Prostate gland (tissue), 2 donors: ENCODE results near the gene DHH.

Source experiments
- CTCF ChIP-seq, 4 experiments: fragments of 200-600 bp in 2 of 4; fragments of 450-650 bp in 2 of 4; sonication (generic) in 2 of 4; IDR thresholded peaks; 1 replicate in 3 of 4; 2 replicates in 1 of 4; pipeline ENCODE4 v1.5.1; 2016 to 2019; ENCODE audit warnings: antibody characterized with exemption in 4 of 4, mild to moderate bottlenecking in 2 of 4, moderate library complexity in 2 of 4
- POLR2A ChIP-seq: fragments of 450-650 bp; IDR thresholded peaks from one replicate; pipeline ENCODE4 v1.6.1; 2016; ENCODE audit warnings: antibody characterized with exemption, mild to moderate bottlenecking

- no peak for TF ChIP-seq CTCF (IDR thresholded peaks at IDR 0.05)
- no peak for TF ChIP-seq POLR2A
Observed at GRCh38 chr12:49048953-49049352, 45.6 kb downstream of the DHH start.
